HEK293T (cell line): ENCODE measurements around the gene KCNB1.

ENCODE experiments used
- HDGF ChIP-seq: fragments of 450-650 bp; IDR thresholded peaks from 2 replicates; pipeline ENCODE4 v1.6.1; 2017; ENCODE audit warnings: antibody characterized with exemption, borderline replicate concordance
- ZNF384 ChIP-seq: fragments of 450-650 bp; IDR thresholded peaks from 2 replicates; pipeline ENCODE4 v1.6.1; 2016

GRCh38 chr20:49476016-49476355 is 6.5 kb downstream of the KCNB1 start:
- TF ChIP-seq ZNF384, result no peak
- TF ChIP-seq HDGF, result no peak
